ENCODE results near the gene PCSK7.
"Not testable (repeated sequence)": the region's sequence is repeated elsewhere in the genome, so short reads cannot be mapped to it uniquely, and the experiment has no call there.

Gene PCSK7, protein sequence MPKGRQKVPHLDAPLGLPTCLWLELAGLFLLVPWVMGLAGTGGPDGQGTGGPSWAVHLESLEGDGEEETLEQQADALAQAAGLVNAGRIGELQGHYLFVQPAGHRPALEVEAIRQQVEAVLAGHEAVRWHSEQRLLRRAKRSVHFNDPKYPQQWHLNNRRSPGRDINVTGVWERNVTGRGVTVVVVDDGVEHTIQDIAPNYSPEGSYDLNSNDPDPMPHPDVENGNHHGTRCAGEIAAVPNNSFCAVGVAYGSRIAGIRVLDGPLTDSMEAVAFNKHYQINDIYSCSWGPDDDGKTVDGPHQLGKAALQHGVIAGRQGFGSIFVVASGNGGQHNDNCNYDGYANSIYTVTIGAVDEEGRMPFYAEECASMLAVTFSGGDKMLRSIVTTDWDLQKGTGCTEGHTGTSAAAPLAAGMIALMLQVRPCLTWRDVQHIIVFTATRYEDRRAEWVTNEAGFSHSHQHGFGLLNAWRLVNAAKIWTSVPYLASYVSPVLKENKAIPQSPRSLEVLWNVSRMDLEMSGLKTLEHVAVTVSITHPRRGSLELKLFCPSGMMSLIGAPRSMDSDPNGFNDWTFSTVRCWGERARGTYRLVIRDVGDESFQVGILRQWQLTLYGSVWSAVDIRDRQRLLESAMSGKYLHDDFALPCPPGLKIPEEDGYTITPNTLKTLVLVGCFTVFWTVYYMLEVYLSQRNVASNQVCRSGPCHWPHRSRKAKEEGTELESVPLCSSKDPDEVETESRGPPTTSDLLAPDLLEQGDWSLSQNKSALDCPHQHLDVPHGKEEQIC

DNA sequence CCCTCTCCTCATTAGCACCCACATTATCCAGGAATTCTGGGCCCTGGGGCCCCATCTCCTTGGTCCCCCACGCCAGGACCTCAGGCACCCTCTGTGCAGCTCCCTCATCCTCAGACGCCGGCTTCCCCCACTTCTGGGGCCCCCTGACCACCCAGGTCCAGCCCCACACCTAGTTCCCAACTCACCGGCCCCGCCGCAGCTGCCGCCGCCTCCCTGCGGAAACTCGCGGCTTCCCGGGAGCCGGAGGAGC, at the start of gene PCSK7:
PCSK7 (minus strand) TSS at position 232 of the 250 bp plus-strand sequence. CDS start 2,229 bp downstream, outside the sequence.
- no peak for DNase-seq

DNA sequence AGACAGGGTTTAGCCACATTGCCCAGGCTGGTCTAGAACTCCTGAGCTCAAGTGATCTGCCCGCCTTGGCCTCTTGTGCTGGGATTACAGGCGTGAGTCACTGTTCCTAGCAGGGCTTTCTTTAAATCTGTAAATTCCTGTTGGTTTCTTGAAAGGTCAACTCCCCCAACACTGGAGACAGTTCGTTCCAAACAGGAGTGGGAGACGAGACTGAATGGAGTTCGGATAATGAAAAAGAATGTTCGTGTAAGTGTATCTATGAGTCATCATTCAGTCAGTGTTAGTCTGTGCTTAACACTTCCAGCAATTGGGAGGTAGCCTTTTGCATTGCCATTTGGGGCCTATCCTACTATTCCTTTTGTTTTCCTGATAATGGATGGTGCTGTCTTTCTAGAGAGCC, 49.3 kb upstream of the PCSK7 start:
- no peak for DNase-seq

DNA sequence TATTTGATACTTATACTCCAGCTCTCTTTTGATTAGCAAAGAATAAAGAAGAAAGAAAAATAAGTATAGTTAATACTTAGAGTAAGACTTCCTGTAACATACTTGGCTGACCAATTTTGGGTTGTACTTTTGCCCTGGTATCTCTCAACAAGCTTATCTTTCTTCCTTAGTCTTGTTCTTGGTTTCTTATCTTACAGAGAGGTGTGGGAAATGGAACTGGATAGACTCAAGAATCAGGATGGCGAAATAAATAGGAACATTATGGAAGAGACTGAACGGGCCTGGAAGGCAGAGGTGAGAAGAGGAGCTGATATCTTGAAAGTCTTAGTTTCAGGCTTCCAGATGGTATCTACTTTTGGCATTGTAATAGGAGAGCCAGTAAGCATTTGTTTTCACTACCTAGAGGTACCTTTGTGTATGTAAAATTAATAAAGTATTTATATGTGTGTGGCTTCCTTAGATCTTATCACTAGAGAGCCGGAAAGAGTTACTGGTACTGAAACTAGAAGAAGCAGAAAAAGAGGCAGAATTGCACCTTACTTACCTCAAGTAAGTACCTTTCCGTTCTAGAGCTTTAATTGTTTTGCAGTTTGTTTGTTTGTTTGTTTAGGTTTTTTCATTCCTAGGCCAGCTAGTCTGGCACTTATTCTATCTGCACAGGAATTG, 48.0 kb upstream of the PCSK7 start:
- peak; percentile 52 for DNase-seq

DNA sequence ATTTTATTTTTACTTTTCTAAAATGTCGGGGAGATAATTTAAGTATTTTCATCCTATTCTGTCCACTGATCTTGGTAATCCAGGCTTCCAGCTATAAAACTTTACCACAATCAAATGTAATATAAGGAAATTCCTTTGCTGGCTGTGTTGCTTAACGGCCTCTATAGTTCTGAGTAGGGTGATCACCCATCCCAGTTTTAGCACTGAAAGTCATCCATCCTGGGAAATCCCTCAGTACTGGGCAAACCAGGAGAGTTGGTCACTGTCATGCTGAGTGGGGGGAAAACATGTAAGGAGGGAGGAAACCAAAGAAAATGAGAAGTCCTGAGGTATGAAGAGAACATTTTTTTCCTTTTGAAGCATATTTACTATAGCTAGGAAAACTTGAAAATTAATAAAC, 46.5 kb upstream of the PCSK7 start:
- no peak for DNase-seq

DNA sequence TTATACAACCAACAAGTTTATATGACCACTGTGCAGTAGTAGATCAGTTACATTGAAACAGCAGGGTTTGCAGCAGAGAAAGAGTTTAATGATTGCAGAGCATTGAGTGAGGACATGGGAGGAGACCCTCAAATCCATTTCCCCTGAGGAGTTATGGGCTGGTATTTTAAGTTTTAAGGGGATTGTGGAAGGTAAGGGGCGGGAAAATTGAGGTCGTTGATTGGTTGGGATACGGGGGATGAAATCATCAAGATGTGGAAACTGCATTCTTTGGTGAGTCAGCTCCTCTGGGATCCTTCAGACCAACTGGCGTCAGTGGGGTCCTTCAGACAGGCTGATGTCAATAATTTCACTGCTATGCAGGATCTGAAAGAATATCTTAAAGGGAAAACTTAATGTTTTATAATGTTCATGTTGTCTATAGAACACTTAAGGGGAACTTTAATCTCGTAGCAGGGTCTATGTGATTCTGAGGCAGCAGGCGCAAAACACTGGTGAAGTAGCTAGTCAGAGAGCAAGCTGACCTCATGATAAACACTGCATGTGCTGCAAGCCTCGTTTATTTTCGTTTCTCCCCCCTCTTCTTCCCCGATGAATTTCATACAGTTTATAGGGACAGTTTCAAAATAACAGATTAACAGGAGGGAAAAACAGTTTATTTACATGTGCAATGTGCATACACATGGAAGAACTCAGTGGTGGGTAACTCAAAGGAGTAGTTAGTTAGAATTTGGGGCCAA, 41.8 kb upstream of the PCSK7 start:
- no peak for DNase-seq

DNA sequence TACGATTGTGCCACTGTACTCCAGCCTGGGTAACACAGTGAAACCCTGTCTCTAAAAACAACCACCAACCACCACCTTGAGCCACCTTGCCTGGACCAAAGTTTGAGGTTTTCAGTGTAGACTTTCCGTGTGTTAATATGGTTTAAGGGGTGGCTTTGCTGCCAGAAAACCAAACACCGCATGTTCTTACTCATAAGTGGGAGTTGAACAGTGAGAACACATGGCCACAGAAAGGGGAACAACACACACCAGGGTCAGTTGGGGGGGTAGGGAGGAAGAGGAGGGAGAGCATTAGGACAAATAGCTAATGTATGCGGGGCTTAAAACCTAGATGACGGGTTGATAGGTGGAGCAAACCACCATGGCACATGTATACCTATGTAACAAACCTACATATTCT, 40.3 kb upstream of the PCSK7 start:
- DNase-seq, result not testable (repeated sequence)

DNA sequence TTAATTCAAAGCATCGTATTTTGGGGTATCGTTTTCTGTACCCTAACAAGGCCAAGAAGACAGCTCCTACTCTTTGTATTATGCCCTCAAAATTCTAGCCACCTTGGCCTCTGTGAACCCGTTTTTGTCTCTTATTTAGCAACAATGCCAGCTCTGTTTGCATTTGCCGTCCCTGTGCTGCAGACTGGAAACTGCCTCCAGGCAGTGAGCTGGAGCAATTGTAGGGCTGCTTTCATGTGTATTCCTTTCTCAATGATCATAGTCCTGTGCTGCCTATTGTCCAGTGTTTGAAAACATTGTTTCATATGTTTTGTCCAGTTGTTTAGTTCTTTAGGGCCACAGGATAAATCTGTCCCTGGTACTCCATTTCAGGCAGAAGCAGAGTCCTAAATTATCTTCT, 39.3 kb upstream of the PCSK7 start:
- DNase-seq, result no peak

DNA sequence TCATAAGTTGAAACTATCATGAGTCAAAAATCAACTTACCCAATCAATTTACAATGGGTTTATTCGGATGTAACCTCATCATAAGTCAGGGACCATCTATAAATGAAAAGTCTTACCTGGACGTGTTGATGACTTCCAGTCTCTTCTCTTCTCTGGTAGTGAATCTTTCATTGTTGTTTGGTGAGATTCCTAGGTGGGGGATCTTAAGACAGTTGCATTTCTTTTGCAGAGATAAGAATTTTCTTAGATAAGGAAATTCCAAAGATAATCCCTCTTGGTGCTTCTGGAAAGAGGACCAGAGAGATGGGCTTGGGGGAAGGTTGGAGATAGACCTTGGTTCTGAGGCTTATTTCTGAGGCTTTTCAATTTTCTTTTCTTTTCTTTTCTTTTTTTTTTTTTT, 38.0 kb upstream of the PCSK7 start:
- no peak for DNase-seq

DNA sequence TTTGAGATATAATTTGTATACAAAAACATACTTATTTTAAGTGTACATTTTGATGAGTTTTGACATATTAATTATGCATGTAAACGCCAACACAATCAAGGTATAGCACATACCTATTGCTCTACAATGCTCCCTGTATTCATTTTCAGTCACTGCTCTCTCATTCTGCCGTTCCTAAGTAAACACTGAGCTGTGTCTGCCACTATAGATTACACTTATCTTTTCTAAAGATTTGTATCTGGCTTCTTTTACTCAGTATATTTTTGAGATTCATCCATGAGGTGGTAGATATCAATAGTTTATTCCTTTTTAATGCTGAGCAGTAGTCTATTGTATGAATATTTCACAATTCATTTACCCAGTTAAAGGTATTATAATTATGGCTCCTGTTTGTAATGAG, 33.9 kb upstream of the PCSK7 start:
- no peak for DNase-seq

DNA sequence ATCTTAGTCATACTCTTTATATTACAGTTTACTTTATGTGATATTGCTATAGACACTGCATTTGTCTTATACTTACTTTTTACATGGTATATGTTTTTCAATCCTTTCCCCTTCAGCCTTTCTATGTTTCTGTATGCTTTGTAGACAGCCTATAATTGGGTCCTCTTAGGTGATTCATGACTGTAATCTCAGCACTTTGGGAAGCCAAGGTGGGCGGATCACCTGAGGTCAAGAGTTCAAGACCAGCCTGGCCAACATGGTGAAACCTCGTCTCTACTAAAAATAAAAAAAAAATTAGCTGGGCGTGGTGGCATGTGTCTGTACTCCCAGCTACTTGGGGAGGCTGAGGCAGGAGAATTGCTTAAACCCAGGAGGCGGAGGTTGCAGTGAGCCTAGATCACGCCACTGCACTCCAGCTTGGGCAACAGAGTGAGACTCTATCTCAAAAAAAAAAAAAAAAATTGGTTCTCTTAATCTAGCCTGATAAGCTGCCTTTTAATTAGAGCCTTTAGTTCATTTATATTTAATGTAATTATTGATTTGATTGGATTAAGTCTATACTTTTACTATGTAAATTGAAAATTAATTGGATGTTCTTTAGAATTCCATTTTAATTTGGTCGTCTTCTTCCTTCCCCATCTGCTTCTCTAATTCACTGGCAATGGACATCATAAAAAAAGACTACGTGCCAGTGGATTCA, 32.9 kb upstream of the PCSK7 start:
- DNase-seq, result not testable (repeated sequence)

DNA sequence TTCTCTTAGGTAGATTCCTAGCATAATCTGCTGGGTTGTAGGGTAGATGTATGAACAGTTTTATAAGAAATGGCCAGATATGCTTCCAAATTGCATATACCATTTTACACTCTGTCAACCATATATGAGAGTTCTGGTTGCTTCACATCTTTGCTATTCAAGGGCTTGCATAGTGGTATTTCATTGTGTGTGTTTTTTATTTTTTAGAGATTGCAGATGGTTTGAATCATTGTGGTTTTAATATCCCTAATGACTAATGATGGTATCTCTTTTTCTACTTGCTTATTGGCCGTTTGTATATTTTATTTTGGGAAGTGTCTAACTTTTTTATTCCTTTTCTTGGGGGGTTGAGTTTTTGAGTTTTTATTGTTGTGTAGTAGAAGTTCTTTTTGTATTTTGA, 27.5 kb upstream of the PCSK7 start:
- no peak for DNase-seq

DNA sequence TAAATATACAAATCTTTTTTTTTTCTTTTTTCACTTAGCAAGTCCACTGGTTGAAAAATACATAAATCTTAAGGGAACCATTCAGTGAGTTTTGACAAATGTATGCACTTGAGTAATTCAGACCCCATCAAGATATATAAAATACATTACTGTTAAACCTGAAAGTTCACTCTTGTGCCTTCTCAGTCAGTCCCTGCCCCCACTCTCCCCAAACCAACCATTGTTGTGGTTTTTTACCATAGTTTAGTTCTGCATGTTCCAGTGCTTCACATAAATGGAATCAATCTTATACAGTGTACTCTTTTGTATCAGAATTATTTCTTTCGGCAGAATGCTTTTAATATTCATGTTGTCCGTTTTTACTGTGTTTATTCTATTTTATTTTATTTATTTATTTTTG, 26.7 kb upstream of the PCSK7 start:
- DNase-seq, result no peak

DNA sequence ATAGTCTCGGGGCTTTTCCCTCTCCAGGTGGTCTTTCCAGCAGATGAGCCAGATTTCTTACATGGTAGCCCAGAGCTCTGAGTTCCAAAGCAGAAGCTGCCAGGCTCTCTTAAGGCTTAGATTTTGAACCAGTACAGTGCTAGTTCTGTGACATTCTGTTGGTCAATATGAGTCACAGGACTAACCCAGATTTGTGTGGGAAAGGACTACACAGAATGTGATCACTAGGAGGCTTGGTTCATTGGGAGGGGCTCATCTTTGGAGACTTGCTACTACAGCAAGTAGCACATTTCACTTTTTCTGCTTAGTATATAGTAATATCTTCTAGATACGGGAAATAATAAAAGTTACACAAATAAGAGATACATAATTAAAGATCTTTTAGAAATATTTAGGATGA, 24.7 kb upstream of the PCSK7 start:
- no peak for DNase-seq

DNA sequence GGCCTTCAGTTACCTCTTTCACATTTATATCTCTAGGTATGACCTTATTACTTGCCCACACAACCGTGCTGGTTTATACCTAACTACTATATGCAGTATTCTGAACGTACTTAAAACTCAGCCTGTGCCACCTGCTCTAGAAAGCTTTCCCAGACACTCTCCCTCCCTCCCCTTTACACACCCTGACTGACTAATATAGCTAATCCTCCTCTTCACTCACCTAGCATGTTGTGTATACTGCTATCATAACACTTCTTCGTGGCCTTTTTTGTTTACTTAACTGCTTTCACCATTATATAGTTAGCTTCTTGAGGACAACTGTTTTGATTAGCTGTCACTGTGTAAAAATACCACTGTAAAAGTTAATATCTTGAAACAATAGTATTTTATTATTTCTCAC, 24.1 kb upstream of the PCSK7 start:
- DNase-seq, result no peak

DNA sequence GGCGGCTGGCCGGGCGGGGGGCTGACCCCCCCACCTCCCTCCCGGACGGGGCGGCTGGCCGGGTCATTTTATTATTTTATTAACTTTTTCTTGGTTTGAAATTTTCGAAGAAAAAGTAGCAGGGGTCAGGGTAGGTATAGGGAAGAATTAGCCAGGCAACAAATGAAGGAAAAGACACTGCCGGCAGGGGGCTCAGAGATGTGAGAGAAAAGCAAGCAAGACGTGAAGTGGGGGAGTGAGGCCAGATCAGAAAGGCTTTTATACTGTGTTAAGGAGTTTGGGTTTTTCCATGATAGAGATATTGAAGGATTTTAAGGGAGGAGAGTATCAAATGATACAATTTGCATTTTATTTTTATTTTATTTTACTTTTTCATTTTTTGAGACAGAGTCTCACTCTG, 19.6 kb upstream of the PCSK7 start:
- no peak for DNase-seq

DNA sequence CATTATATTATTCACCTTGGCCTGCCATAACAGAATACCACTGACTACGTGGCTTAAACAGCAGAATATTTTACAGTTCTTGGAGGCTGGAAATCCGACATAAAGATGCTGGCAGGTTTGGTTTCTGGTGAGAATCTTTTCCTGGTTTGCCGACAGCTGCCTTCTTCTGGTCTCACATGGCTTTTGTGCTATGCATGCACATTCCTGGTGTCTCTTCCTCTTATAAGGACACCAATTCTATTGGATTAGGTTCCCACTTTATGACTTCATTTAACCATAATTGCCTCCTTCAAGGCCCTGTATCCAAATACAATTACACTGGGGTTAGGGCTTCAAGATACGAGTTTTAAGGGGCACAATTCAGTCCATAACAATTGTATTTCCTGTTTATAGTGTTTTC, 17.7 kb upstream of the PCSK7 start:
- no peak for DNase-seq

DNA sequence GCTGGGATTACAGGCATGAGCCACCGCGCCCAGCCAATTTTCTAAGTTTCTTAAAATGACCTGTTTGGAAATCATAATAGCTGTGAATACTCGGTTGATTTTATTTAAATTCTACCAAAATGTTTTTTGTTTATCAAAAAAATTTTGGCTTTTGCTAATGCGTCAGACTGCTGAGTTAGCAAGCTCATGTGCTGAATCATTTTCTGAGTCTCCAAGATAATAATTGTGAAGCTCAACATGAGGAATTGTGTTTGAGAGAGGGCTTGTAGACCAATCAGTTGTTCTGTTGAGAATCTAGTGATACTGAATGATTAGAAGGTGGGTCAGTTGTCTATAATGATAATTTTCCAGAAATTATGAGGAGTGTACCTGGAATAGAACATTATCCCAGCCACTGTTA, 16.5 kb upstream of the PCSK7 start:
- DNase-seq, result no peak

DNA sequence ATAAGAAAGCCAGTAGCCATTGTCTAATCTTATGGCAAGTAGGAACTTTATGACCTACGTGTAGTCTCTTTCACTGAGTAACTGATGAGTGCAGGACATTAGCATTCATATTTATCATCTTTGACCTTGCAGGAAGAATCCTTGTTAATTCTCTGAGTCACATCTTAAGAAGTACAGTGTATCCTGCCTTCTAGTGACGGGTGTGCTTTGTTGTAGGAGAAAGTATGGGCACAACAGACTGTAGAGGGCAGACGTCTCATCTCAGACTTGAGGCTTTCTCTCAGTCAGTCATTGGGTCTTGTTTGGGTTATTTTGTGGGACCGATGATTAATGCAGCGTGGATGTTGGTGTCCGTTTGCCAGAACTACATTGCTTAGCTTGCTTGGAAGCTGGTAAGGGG, 7.4 kb upstream of the PCSK7 start:
- no peak for DNase-seq

DNA sequence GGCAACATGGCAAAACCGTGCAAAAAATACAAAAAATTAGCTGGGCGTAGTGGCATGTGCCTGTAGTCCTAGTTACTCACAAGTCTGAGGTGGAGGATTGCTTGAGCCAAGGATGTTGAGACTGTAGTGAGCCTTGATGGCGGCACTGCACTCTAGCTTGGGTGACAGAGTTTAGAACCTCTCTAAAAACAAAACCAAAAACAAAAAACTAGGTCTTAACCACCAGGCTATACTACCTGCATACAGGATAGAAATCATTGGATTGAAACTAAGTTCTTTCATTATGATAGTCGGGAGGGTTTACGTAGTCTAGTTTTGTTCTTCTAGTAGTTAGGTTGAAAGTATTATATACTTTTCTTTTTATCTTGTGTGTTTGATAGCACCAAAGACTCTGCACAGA, 6.3 kb upstream of the PCSK7 start:
- peak; percentile 39 for DNase-seq

DNA sequence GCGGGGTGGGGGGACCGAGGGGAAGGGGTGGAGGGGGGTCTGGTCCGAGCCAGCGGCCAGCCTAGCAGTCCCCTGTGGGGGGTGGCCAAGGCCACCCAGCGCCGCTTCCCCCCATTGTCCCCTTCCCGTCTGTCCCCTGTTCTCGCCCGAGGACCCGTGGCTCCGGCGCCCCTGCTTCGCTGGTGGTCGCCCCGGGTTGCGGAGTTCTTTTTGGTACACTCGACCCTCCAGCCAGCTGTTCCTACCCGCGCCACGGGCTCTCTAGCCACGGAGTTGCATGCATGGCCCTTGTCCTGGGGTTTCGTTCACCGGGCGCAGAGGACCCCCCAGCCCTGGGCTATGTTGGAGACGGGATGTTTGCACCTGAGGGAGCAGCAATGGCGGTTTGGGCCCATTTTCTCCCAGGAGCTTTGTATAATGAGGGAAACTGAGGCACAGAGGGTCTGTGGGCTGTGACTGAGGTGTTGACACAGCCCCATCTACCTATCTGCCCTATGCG, 1.1 kb upstream of the PCSK7 start:
- DNase-seq, result no peak

DNA sequence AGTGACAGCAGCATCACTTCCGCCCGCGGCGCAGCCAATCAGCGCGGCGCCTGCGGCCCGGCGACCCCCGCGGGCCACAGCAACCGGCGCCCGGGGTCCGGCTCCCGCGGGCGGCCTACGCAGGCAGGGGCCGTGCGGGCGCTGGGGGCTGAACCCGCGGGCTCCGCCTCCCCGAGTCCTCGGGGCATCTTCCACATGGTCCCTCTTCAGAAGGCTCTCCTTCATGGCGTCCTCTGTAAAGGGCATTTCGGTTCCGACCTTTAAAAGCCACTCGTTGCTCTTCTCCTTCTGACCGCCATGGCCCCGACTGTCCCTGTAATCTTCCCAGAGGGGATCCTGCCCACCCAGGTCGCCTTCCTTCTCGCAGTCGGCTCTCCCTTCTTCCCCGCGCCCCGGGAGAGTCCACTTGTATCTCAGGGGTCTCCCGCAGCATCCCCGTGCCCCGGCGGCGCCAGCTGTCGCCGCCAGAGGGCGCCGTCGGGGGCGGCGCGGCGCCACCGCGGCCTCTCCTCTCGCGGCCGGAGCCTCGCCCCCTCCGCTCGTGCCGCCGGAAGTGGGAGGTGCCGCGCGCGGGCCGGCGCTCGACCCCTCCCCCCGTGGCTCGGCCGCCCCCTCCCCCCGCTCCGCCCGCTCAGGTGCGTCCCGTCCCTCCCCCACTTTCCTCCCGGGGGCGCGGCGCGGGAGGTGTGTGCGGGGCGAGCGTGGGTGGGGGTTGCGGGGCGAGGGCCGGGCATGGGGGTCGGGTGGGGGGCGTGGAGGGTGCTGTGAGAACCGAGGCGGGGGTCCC, 412 bp upstream of the PCSK7 start, which contains the start of gene RNF214:
RNF214 (plus strand) TSS at position 580 of the 787 bp plus-strand sequence. CDS start 1,602 bp downstream, outside the sequence.
- peak; percentile 87 for DNase-seq
